AG10803 (cell line): ENCODE measurements around the gene PSMC6.

Experiments
- DNase-seq: peaks from one replicate; pipeline ENCODE4 v3.0.0; 2010; ENCODE audit warnings: low read depth
- H3K4me3 ChIP-seq: 2 replicates; pipeline ENCODE4 v1.5.1; 2011; ENCODE audit warnings: mild to moderate bottlenecking, low read length, control low read depth
- TF ChIP-seq, protein P1 (sequence below): conservative IDR thresholded peaks from 2 replicates; pipeline ENCODE4 v1.5.1; 2011; ENCODE audit warnings: mild to moderate bottlenecking, low read length, control low read depth, inconsistent platforms

PSMC6 gene

GRCh38 chr14:52706724-52707706 lies at the start of gene PSMC6:
PSMC6 (plus strand) TSS chr14:52707200; CDS start chr14:52707220, 20 bp downstream.
- peak within 1 kb of the TSS; percentile 83 for H3K4me3 ChIP-seq
- TF ChIP-seq, protein P1, sequence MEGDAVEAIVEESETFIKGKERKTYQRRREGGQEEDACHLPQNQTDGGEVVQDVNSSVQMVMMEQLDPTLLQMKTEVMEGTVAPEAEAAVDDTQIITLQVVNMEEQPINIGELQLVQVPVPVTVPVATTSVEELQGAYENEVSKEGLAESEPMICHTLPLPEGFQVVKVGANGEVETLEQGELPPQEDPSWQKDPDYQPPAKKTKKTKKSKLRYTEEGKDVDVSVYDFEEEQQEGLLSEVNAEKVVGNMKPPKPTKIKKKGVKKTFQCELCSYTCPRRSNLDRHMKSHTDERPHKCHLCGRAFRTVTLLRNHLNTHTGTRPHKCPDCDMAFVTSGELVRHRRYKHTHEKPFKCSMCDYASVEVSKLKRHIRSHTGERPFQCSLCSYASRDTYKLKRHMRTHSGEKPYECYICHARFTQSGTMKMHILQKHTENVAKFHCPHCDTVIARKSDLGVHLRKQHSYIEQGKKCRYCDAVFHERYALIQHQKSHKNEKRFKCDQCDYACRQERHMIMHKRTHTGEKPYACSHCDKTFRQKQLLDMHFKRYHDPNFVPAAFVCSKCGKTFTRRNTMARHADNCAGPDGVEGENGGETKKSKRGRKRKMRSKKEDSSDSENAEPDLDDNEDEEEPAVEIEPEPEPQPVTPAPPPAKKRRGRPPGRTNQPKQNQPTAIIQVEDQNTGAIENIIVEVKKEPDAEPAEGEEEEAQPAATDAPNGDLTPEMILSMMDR, result no peak
- DNase-seq, result peak; percentile 83

DNA sequence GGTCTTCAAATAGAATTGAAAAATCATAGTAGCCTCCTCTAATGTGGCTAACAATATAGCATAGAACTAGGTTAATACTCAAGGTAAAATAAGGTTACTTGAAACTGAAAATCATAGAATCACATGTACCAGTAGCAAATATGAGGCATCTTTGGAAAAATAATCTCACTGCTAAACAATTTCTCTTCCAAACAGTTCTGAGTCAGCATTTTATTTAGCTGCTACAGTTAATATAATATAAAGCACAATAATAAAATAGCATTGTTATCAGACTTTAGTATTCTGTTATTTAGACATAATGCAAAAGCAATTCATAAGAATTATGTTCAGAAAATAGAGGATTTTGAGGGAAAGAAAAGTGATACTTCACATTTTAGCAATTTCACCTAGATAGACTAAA lies 46.7 kb upstream of the PSMC6 start:
- DNase-seq, result no peak
- TF ChIP-seq, protein P1, result no peak
- H3K4me3 ChIP-seq, result no peak overlapping the region

- no peak for DNase-seq
- no peak overlapping the region for H3K4me3 ChIP-seq
- TF ChIP-seq, protein P1, result no peak
These were observed 46.2 kb upstream of the PSMC6 start for GRCh38 chr14:52660832-52661231.

DNA sequence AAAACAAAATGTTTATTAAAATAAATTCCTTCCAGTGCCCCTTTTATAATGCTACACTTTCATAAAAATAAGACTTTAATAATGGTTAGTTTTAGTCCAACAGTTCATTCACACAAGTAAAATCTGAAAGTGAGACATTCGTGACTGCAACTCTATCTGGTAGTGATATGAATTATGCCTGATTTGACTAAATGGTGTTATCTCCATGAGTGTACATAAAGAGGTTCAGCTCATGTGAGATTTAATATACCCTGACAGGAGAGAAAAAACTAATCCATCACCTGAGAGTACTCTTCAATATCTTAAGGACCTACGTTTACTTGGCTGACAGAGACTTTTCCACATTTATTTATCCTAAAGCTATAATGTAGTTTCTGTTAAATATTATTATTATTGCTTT lies 45.7 kb upstream of the PSMC6 start:
- no peak for DNase-seq
- H3K4me3 ChIP-seq, result no peak overlapping the region
- TF ChIP-seq, protein P1, result no peak

DNA sequence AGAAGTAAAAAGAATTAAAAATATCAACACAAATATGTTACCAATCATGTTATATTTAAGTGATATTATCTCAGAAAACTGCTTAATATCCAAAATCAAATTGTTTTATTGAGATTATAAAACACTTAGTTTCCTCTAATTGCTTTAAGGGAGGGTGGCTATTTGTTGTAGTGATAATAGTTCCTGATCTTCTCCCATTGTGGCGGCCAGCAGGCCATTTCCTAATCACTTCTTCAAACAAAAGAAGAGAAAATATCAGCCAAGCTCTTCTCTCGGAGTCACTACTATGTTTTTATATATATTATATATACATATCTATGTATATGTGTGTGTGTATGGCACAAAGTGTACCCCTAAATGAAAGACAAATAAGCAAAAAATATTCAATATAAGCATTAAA lies 43.1 kb upstream of the PSMC6 start:
- TF ChIP-seq, protein P1, result no peak
- DNase-seq, result no peak
- H3K4me3 ChIP-seq, result no peak overlapping the region

GRCh38 chr14:52678591-52678990 lies 28.4 kb upstream of the PSMC6 start:
- DNase-seq, result no peak

More at GRCh38 chr14:52678591-52678990, 28.4 kb upstream of the PSMC6 start:
- TF ChIP-seq, protein P1, result no peak; the same call in 1 of the 2 replicates
- no peak overlapping the region for H3K4me3 ChIP-seq
